HG02678 (cell line): ENCODE data around the gene PID1.
"Not testable (repeated sequence)": the region's sequence is repeated elsewhere in the genome, so short reads cannot be mapped to it uniquely, and the experiment has no call there.

ENCODE experiments used
- ATAC-seq: cut with Tn5 transposase; IDR thresholded peaks from one replicate; pipeline ENCODE4 v1.9.1; 2021; ENCODE audit warnings: mild to moderate bottlenecking, moderate library complexity; ENCODE audit not compliant: unreplicated experiment

PID1 gene

GRCh38 chr2:229084447-229084846 is 186.6 kb downstream of the PID1 start:
- ATAC-seq: no peak

- no peak for ATAC-seq
Observed at GRCh38 chr2:229083606-229084340, 187.3 kb downstream of the PID1 start.

DNA sequence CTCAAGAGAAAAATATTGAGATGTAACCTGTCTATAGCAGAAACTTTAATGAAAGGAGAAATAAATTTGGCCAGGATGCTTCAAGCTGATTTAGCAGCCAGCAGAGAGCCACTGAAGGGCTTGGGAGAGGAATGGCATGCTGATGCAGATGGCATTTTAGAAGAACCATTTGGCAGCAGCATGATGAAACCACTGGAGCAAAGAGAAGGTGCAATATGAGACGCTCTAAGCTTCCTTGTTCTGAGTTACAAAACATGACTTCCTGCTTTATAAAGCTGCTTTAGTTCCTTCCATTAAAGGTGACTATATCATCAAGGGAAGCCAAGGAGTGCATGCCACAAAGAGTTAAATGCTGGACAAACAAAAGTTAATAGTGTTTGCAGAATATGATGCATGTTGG is 189.7 kb downstream of the PID1 start:
- ATAC-seq: no peak

DNA sequence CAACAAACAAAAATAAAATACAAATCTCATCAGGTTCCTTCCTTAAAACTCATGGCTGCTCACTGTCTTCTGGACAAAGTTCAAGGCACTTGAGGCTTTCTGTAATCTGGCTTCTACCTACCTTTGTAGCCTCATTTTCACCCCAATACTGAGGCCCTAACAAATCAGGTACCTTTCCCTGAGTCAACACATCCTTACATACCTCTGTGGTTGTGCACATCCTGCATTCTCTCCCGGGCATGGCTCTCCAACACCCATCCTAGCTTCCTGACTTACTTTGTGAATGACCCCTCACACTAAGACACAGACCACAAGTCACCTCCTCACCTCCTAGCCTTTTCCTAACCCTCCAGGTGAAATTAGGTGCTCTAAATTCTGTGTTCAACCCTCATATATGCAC is 190.9 kb downstream of the PID1 start:
- ATAC-seq: no peak

DNA sequence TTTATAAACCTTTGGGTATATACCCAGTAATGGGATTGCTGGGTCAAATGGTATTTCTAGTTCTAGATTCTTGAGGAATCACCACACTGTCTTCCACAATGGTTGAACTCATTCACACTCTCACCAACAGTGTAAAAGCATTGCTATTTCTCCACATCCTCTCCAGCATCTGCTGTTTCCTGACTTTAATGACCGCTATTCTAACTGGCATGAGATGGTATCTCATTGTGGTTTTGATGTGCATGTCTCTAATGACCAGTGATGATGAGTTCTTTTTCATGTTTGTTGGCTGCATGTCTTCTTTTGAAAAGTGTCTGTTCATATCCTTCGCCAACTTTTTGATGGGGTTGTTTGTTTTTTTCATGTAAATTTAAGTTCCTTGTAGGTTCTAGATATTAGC is 194.2 kb downstream of the PID1 start:
- not testable (repeated sequence) for ATAC-seq

GRCh38 chr2:229073935-229074334 is 197.2 kb downstream of the PID1 start:
- ATAC-seq: no peak

- ATAC-seq: no peak
Observed at GRCh38 chr2:229071292-229071976, 199.7 kb downstream of the PID1 start.

DNA sequence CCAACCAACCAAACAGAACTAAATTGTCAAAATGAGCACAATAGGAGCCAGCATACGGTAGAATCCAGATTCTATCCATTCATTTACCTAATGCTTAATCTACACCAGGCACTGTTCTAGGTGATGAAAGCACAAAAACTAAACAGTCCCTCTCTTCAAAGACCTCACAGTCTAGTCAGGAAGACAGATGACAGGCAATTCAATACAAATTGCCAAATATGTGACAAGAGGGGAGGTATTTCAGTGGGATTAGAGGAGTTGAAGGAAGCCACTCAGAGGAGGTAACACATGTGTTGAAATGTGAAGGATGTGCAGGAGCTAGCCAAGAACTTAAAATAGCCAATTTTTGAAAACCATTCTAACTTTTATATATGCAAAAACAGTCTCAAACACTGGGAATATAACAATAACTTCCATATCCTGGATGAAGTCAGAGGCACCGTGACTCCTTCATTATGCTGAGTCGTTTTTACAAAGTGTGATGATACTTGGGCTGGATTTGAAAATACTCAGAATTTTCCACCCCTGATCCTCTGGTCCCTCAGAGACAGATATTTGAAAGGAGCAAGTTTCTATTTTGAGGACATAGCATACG is 204.9 kb downstream of the PID1 start:
- no peak for ATAC-seq

GRCh38 chr2:229064749-229065148 is 206.3 kb downstream of the PID1 start:
- ATAC-seq: no peak

DNA sequence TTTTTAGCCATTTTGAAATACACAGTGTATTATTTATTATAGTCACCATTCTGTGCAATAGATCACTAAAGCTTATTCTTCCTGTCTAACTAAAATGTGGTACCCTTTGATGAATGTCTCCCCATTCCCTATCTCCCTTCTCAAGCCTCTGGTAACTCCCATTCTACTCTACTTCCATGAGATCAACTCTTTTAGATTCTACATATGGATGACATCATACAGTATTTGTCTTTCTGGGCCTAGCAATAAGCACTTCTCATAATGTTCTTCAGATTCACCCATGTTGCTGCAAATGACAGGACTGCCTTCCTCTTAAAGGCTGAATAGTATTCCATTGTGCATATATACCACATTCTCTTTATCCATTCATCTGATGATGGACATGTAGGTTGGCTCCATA is 210.9 kb downstream of the PID1 start:
- no peak for ATAC-seq

DNA sequence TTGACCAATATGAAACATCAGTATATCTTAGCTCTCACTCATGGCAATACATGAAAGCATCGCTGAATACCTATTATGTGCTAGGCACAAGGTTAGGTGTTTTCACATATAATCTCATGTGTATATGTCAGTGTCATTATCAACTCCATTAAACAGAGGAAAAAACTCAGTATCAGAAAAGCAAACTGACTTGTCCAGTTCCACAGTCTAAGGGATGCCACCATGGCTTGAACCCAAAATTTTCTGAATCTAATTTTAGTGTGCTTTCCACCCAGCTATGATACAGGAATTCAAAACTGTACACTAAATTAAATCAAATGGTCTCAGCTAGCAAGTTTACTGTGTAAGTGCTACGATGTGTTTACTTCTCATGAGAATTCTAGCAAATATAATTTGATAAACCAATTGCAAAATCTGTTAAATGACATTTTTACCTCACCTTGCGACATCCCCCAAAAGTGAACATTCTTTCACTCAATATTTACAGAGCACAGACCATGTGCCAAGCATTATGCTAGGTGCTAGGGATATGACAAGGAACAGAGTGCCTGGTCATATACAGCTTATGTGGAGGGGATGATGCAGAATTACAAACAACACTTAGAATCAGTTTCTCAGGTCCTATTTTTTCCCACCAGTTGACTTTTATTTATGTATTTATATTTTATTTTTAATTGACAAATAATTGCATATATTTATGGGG is 211.6 kb downstream of the PID1 start:
- no peak for ATAC-seq

GRCh38 chr2:229057976-229058553 is 213.0 kb downstream of the PID1 start:
- ATAC-seq: no peak

DNA sequence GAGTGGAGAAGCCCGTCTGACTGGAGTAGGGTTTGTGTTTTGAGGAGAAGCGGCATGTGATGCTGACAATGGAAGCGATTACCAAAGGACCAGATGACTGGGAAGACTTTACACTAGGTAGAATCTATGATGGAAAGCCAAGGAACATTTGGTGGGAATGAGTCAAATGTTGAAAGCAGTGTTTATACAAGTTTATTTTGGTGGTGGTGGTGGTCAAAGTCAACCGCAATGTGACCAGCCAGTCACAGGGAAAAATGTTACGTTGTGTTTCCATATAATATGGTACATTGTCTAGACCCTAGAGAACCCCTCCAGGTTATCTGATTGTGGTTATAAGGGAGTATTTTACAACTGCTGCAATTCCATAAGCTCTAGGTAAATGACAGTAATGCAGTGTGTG is 216.8 kb downstream of the PID1 start:
- ATAC-seq: no peak

GRCh38 chr2:229051798-229052197 is 219.3 kb downstream of the PID1 start:
- ATAC-seq: no peak

DNA sequence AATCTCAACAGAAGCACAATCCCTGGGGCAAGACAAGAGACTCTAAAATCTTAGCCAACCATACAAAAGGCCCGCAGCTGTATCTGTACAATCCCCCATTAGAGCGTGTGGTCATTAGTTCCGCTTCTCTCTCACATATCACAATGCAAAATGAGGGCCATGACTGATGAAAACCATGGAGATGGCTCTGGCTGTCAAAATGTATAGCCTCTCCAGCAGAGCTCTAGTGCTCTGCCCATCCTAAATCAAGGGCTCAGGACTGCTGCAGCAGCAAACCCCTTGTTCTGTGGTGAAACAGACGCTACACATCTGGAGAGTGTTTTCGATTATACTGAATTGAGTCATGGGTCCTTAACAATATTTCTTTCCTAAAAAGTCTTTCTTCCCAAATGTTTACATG is 221.0 kb downstream of the PID1 start:
- ATAC-seq: no peak

DNA sequence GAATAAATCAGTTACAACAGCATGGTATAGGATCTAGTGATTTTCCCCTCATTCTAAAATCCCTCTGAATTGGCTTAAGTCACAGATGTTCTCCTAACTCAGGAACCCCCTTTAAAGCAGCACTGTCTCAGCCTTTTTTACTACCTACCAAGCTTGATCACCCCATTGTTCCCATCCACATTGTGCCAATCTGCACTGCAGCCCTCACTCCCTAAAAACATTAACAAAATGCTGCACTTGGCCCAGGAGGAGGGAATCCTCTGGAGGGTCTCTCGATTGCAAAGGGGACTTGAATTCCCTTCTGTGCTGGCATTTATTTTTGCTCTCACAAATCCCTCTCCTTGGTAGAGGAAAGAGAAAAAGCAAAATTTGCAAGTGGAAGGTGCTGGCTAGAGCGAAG is 223.0 kb downstream of the PID1 start:
- ATAC-seq: no peak

DNA sequence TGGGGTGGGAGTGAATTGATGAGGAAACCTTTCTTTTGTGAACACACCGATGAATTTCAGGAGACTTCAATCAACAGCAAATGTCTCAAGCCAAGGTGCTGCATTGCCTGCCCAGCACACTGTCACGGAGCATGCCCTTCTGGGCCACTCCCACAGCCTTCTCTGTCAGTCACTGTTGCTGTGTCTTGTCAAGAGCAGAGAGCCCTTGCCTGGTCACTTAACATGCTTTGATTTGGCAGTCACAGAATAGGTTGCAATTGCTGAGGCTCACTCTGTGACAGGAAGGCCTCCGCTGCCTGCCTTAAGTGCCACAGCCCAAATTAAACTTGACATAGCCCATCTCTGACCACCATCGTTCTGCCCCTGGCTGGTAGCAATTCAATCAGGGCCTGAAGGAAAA is 225.4 kb downstream of the PID1 start:
- no peak for ATAC-seq

GRCh38 chr2:229044581-229044980 is 226.5 kb downstream of the PID1 start:
- ATAC-seq: no peak

DNA sequence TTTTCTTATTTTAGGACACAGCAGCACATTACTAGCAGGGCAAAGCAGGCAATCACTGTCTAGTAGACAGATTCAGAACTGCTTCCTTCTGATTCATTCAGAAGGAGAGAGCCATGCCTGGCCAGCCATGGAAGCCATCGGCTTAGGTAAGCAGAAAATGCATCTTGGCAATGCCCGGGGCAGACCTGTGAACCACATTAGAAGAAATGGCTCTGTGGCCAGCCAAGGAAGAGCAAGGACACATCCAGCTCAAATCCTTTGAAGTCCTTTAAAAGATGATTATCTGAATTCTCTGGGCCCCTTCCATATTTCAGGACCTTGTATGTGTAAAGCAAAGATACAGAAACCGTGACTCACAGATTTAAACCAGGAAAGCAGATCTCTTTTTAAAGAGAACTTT is 227.4 kb downstream of the PID1 start:
- no peak for ATAC-seq

DNA sequence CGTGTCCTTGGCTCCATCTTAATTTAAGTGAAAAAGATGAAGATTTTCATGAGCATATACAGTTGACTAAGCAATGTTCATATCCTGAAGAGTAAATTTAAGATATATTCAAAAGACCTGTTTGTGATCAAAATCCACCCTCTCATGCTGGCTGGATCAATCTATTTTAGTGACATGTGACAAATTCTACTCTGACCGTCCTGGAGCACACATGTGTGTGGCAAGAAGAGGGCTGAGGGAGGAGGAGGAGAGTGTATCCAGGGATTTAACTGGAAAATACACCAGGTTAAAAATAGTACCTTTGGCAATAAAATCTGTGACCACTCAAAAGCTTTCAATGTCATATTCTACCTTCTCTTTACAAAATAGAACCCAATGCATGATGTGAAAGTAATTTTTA is 228.7 kb downstream of the PID1 start:
- ATAC-seq: no peak

DNA sequence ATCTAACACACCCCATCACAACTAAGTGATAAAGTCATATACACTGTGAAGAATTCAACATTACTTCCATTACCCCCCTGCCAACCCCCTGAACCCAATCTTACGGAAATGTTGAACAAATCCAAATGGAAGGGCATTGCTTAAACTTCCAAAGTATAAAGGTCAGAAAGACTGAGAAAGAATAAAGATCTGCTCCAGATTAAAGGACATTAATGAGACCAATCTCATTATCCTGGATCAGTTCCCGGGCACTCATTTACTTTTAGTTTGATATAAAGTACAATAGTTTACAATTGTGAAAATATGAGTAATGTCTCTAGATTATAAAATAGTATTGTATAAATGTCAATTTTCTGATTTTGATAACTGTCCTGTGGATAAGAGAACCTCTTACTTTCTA is 229.4 kb downstream of the PID1 start:
- no peak for ATAC-seq
